RPMI7951 (cell line): Measurements from ENCODE around the gene ZNF792. TPM values are rescaled to one million over a fixed set of nuclear protein-coding genes. Genes with fewer than 3 reads are reported as not detected.
"Not testable (repeated sequence)": the region's sequence is repeated elsewhere in the genome, so short reads cannot be mapped to it uniquely, and the experiment has no call there.

Experiments used
- DNase-seq: peaks from one replicate; pipeline ENCODE4 v3.0.0-alpha.2; 2012; ENCODE audit warnings: low read depth
- total RNA-seq: library from RNA; depleted of rRNA; stranded (reverse); fragments of >200 nt; shearing (Covaris generic); gene quantifications from 2 replicates; pipeline ENCODE4 v1.2.3, GENCODE V29; 2014; rRNA removed

ZNF792 gene
- total RNA-seq, 1 experiment from 2014 or later = 7.4 TPM

GRCh38 chr19:34925278-34925855, 38.7 kb downstream of the ZNF792 start:
- no peak for DNase-seq

GRCh38 chr19:34920090-34920786, 43.8 kb downstream of the ZNF792 start:
- not testable (repeated sequence) for DNase-seq

GRCh38 chr19:34918190-34918589, 45.8 kb downstream of the ZNF792 start:
- DNase-seq = no peak

- DNase-seq = not testable (repeated sequence)
Observed at GRCh38 chr19:34917144-34917543, 46.9 kb downstream of the ZNF792 start.

GRCh38 chr19:34910770-34911169, 53.3 kb downstream of the ZNF792 start:
- DNase-seq = no peak

Other genes with a start within 250 kb of the ZNF792 start
- 10.8 and 16.8 TPM in 2 replicates for gene ZNF181, start 230.0 kb downstream of the ZNF792 start, total RNA-seq
- gene ZNF599, start 191.0 kb downstream of the ZNF792 start, total RNA-seq = 9.4 and 15.1 TPM in 2 replicates
- gene ZNF30, start 37.3 kb downstream of the ZNF792 start, total RNA-seq = 4.1 and 4.5 TPM in 2 replicates
- gene GRAMD1A, start 36.1 kb upstream of the ZNF792 start, total RNA-seq = 18.0 and 21.9 TPM in 2 replicates
- gene SCN1B, start 66.2 kb upstream of the ZNF792 start, total RNA-seq = 4.9 and 8.4 TPM in 2 replicates
- 0.10 TPM in 1 of 2 replicates, not detected in the other for gene HPN, start 77.5 kb upstream of the ZNF792 start, total RNA-seq
- gene FXYD3, start 151.6 kb upstream of the ZNF792 start, total RNA-seq = 3.0 and 3.7 TPM in 2 replicates
- 0.36 TPM in 1 of 2 replicates, not detected in the other for gene LGI4, start 170.8 kb upstream of the ZNF792 start, total RNA-seq
- gene FXYD1, start 174.6 kb upstream of the ZNF792 start, total RNA-seq = 0.98 TPM in 1 of 2 replicates, not detected in the other
- gene FXYD7, start 179.0 kb upstream of the ZNF792 start, total RNA-seq = not detected in 2 replicates
- gene FXYD5, start 190.5 kb upstream of the ZNF792 start, total RNA-seq = 258 and 338 TPM in 2 replicates